NCI-H2171 treated with DMSO at 0.1 percent for 48 hours (cell line): ENCODE data around the gene CYP2J2.
"Not testable (repeated sequence)": the region's sequence is repeated elsewhere in the genome, so short reads cannot be mapped to it uniquely, and the experiment has no call there.

ENCODE experiments used
- DNase-seq: peaks from one replicate; lab custom pipeline; 2025; lab: John Stamatoyannopoulos, UW

Gene CYP2J2

GRCh38 chr1:59917785-59918180, 8.8 kb downstream of the CYP2J2 start:
- no peak for DNase-seq

DNA sequence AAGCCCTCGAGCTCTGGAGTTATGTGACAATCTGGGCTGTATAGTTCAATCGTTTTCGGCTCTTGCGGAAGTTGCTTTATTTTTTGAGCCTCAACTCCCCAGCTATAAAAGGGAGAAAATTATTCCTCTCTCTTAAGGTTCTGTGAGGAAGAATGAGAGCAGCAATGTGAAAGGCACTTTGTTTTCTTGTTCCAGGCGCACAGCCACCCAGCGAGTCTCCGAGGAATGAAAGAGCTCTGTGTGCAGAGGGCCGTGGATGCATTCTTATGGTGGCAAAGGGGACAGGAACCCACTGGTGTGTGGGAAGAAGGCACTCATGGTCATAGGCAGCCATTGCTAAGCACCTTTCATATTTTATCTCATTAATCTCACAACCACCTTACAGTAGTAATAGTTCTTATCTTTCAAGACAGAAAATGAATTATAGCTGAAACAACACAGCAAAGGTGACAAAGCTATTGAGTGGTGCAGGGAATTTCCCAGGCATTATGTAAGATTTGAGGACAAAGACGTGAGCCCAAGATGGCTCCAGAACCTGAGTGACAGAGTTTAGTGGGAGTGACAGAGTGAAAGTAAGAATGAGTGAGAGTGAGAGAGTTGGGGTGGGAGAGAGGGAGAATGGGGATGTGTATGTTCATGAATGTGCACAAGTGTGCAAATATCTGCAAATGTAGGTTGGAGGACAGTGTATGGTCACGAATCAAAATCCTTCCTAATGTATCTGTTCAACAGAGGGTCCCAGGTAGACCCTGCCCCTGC, 9.4 kb downstream of the CYP2J2 start:
- no peak for DNase-seq

DNA sequence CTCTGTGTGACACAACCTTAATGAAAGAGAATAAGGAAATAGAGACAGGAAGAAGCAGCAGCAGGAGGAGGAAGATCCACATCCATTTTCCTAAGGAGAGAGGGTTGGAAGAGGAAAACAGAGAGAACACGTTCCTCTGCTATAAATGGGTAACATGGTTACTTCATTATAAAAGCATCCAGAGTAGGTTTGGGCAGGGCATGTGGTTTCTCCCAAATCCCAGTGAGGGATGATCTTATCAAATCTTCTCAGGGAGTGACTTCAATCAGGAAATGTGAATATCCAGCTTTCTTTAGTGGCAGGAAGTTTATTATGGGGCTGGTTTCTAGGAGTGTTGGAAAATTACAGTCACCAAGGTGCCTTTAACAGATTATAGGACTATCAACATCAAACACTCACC, 11.1 kb downstream of the CYP2J2 start:
- DNase-seq, result no peak

DNA sequence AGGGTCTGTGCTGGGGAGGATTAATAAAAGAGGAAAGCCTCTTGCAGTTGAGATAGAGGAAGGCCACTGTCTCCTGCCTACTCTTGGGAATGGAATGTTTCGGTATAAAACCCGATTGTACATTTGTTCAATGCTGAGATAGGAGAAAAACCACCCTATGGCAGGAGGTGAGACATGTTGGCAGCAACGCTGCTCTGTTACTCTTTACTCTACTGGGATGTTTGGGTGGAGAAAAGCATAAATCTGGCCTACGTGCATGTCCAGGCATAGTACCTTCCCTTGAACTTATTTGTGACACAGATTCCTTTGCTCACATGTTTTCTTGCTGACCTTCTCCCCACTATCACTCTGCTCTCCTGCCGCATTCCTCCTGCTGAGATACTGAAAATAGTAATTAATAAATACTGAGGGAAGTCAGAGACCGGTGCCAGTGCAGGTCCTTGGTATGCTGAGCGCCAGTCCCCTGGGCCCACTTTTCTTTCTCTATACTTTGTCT, 11.7 kb downstream of the CYP2J2 start:
- not testable (repeated sequence) for DNase-seq

DNA sequence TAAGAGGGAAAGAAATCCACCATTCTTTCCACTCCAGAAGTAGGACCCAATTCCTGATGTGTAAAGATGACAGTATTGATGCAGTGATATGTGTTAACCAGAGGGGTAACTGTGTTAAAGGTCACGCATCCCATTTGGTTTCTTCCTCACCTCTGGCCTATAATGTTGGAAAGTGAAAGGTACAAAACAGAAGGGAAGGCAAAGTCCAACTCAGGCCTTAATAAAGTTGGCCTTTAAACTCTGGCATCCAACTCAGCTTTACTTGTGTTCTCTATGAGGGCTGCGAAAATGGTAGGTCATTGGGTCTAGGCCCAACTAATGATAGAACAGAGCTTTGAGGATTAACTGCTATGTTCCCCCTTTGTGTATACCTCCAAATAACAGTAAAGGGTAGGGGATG, 17.9 kb downstream of the CYP2J2 start:
- no peak for DNase-seq

- no peak for DNase-seq
These were observed 18.5 kb downstream of the CYP2J2 start for GRCh38 chr1:59908084-59908483.

GRCh38 chr1:59906931-59907330, 19.6 kb downstream of the CYP2J2 start:
- no peak for DNase-seq

- DNase-seq, result peak; percentile 6
These were observed 23.3 kb downstream of the CYP2J2 start for GRCh38 chr1:59903141-59903754.

DNA sequence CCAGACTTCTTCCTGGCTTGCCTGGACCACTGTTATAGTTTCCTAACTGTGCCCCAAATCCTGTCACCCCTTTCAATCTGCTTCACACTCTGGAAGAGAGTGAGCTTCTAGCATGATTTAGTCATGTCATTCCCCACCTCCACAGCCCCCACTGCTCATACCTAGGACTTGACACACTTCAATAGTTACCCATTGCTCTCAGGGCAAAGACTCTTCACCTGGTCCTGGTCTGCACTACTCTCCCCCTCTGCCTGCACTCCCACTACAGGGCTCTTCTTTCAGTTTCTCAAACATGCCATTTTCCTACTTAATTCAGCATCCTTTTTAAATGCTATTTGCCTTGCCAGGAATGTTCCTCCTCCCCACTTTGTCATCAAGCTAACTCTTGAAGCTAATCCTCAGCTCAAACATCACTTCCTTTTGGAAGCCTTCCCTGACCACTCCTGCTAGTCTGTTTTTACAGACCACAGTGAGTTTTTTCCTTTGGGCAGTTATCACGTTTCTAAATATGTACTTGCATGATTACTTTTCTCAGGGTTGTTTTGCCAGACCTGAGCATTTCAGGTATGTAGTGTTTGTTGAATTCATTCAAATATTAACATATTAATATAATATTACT, 24.7 kb downstream of the CYP2J2 start:
- no peak for DNase-seq

GRCh38 chr1:59900640-59901039, 25.9 kb downstream of the CYP2J2 start:
- DNase-seq, result no peak

DNA sequence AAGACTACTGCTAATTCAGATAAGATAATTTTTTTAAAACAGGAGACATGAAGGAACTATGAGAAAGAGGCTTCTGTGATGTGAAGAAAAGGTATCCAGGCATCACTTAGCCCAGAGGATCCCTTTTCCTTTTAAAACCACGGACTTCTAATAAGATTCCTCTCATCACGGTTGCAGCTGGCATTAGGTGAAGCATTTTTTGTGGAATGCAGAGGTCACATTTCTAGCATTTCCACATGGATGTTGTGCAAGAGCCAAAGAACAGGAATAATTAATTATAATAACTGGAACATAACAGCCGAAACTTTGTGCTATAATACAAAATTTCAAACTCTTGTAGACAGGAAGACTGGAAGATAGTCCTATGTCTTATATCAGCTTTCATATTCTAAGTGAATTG, 27.6 kb downstream of the CYP2J2 start:
- no peak for DNase-seq

- DNase-seq, result no peak
These were observed 29.4 kb downstream of the CYP2J2 start for GRCh38 chr1:59897165-59897564.

DNA sequence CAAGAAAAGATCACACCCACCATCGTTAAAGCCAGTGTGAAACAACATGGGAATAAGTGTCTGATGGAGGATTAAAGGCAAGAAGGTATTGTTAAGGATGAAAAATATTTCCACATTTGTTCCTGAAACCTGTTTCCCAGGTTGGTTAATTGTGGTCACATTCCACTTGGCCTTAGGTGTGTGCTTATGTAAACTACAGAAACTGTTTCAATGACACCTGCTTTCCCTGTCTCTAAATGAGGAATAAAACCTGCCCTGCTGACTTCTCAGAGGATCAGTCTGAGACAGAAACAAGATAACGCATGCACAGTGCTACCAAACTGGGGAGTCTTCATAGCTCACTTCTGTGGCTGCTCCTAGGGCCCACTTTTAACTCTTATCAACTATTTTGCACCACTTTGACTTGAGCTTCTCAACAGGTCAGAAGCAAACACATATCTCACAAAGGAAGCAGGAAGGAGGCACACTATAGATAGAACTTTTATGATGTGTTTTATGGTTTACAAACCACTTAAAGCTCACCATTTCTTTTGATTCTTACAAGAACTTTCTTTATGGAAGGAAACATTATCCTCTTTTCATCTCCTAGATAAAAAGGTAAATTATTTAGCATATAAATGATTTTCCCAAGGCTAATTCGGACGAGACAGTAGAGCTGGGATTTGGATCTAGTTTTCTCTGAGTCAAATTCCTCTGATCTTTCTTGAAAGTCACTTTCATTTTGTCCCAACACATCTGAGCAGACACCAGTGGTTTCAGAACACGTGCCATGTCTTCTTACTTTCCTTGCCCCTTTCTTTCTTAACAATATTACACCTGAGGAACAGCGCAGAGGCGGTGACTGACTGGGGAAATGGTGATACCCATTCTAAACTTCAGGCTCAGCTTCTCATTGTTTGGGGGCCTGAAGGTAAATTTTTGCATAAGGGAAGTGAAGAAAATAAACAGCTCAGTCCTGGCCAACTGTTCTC, 33.4 kb downstream of the CYP2J2 start:
- DNase-seq, result no peak

- DNase-seq, result no peak
These were observed 41.3 kb downstream of the CYP2J2 start for GRCh38 chr1:59885160-59885832.

DNA sequence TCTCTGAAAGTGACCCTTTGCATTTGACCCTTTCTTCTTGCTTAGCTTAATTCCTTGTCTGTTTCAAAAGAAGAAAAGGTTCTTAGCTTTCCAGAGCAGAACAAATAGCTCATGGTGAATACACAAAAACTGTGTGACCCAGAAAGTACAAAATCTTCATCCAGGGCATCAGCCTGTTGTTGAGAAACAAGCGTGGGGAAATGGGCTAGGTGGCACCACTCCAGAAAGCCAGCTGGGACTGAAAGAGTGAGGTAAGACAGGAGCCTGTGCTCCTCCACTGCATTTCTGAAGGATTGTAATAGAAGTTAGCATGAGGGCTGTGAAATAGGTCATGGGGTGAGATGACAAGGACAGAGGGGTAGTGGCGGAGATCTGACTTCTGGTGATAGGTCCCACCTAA, 45.8 kb downstream of the CYP2J2 start:
- peak; percentile 3 for DNase-seq

DNA sequence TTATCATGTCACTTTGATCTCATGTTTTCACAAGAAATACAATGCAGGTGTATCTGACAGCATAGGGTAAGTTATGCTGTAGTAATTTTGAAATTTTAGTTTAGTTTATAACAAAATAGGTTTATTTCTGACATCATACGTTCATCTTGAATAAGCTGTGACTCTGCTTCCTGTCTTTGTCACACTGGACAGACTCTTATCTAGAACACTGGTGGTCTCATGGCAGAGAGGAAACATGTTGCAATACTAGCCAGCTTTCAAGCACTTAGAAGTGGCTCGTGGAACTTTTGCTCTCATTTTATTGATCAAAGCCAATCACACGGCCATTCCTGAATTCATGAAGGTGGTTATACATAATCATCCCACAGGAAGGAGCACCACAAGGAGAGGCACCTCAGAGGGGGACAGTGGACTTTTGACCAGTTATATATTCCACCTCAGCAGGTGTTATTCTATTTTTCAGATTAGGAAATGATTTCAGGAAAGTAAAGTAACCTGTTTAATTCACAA, 46.5 kb downstream of the CYP2J2 start:
- no peak for DNase-seq

GRCh38 chr1:59879574-59879973, 47.0 kb downstream of the CYP2J2 start:
- peak; percentile 74 for DNase-seq

DNA sequence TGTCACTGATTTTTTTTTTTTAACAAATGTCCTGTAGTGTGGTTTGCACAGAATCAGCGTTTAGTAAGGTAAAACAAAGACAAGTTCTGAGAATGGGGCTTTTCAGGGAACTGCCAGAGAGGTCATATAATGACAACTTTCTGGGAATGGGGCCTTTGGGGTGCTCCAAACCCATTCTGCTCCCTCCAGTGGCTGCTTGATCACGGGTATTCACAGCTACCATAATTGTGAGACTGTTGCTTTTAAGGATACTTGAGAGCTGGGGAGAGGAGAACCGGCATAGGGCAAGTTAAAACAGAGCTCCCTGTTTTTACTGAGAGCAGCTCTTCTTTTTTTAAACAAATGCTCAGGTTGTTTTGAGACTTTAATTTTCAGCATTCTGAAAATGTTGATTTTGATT, 48.2 kb downstream of the CYP2J2 start:
- peak; percentile 6 for DNase-seq

GRCh38 chr1:59877108-59877682, 49.4 kb downstream of the CYP2J2 start:
- no peak for DNase-seq

DNA sequence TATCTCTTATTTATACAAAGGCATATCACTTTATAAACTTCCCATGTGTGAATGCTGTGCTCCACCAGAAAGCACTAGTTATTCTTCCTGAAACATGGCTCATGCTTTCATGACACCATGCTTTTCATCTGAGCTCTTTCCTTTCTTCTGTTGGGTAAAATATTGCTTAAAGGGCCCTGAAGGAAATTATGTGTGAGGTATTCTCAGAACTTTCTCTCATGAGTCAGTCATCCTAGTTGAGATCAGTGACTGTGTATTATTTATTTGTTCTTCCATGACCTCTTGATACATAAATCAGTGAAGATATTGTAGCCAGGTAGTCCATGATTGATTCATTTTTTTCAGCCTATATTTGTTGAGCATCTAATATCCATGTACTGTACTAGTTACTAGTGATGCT, 54.8 kb downstream of the CYP2J2 start:
- no peak for DNase-seq

- DNase-seq, result no peak
These were observed 60.1 kb downstream of the CYP2J2 start for GRCh38 chr1:59866462-59866861.
